GM10266 (cell line): ENCODE measurements around the gene NR4A1.

Source experiments
- DNase-seq: peaks from one replicate; pipeline ENCODE4 v3.0.0; 2012; ENCODE audit errors: extremely low spot score
- TF ChIP-seq, protein P1 (sequence below): IDR thresholded peaks from 2 replicates; pipeline ENCODE4 v1.5.1; 2012; ENCODE audit warnings: mild to moderate bottlenecking, low read depth; ENCODE audit not compliant: control insufficient read depth, insufficient read depth; ENCODE audit errors: missing control alignments

NR4A1 gene

DNA sequence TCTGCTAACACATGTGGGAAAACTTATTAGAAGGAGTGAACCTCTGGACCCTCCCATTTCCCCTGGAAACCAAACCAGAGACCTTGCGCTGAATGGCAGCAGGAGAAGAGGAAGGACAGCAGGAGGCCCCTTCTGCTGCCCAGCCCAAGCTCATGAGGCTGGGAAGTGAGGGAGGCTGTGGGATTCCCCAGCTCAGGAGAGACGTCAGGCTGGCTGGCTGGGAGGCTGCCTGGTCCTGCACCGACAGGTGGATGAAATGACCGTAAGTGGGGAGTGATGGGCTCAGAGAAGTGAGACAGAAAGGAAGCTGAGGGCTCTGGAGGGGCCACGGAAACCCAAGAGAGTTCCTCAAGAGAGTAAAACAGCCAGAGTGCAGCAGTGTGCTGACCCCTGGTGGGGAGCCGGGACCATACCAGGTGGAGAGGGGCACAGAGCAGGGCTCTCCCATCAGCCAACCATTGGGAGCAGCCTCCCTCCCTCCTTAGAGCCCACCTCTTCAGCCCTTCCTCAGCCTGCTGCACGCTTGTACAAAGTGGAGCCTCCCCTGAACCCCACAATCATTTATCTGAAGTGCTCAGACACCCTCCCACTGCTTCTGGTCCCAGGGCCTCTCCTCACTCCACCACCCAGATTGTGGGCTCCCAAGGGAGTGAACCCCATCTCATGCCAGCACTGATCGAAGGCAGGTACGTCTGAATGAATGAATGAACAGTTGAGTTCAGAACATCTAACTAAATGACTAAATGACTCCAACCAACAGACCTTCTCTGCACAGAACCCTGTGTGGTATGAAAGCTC, 30.5 kb upstream of the NR4A1 start:
- TF ChIP-seq, protein P1, sequence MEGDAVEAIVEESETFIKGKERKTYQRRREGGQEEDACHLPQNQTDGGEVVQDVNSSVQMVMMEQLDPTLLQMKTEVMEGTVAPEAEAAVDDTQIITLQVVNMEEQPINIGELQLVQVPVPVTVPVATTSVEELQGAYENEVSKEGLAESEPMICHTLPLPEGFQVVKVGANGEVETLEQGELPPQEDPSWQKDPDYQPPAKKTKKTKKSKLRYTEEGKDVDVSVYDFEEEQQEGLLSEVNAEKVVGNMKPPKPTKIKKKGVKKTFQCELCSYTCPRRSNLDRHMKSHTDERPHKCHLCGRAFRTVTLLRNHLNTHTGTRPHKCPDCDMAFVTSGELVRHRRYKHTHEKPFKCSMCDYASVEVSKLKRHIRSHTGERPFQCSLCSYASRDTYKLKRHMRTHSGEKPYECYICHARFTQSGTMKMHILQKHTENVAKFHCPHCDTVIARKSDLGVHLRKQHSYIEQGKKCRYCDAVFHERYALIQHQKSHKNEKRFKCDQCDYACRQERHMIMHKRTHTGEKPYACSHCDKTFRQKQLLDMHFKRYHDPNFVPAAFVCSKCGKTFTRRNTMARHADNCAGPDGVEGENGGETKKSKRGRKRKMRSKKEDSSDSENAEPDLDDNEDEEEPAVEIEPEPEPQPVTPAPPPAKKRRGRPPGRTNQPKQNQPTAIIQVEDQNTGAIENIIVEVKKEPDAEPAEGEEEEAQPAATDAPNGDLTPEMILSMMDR = peak; percentile 78

DNA sequence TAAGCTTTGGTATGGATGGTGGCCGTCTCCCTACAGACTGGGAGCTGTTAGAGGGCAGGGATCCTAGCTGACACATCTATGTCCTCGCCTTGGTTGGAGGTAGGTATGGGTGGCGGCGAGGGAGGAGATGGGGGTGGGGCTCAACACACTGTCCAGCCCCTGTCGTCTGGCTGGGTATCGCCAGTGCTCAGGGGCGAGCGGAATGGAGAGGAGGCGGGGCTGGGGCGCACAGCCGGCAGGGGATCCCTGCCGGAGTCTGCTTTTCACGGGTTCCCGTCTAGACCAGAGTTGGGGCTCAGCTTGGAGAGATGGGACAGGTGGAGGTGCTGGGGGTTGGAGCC, 28.4 kb upstream of the NR4A1 start:
- no peak for DNase-seq
- TF ChIP-seq, protein P1 = no peak

More for the DNA sequence above, 30.5 kb upstream of the NR4A1 start:
- peak; percentile 82 for DNase-seq

- peak; percentile 94 for DNase-seq
- TF ChIP-seq, protein P1 = peak; percentile 93
Observed at GRCh38 chr12:52023182-52023975, 27.9 kb upstream of the NR4A1 start.

- DNase-seq = no peak
- TF ChIP-seq, protein P1 = no peak
Observed at GRCh38 chr12:52023976-52024688, 27.1 kb upstream of the NR4A1 start.

DNA sequence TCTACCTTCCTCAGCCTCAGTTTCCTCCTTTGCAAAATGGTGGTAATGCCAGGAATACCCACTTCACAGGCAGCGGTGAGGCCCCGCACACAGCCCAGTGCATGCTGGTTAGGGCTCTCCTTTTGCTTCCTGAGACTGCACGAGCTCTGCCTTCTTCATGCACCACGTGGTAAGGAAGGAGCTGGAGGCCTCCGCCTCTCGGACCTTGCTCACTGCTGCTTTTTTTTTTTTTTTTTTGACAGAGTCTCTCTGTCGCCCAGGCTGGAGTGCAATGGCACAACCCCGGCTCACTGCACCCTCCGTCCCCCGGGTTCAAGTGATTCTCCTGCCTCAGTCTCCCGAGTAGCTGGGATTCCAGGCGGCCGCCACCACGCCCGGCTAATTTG, 26.4 kb upstream of the NR4A1 start:
- TF ChIP-seq, protein P1 = no peak
- DNase-seq = no peak

- no peak for DNase-seq
- TF ChIP-seq, protein P1 = no peak
Observed at GRCh38 chr12:52026263-52026662, 25.0 kb upstream of the NR4A1 start.
